ELF-1 (cell line): ENCODE results near the gene APP.
A peak's percentile ranks its signal among the peaks of the same experiment; 100 is the strongest.

Experiments used
- DNase-seq: peaks from one replicate; pipeline ENCODE4 v3.0.0-alpha.2; 2016; ENCODE audit warnings: low read depth, low spot score

Gene APP

DNA sequence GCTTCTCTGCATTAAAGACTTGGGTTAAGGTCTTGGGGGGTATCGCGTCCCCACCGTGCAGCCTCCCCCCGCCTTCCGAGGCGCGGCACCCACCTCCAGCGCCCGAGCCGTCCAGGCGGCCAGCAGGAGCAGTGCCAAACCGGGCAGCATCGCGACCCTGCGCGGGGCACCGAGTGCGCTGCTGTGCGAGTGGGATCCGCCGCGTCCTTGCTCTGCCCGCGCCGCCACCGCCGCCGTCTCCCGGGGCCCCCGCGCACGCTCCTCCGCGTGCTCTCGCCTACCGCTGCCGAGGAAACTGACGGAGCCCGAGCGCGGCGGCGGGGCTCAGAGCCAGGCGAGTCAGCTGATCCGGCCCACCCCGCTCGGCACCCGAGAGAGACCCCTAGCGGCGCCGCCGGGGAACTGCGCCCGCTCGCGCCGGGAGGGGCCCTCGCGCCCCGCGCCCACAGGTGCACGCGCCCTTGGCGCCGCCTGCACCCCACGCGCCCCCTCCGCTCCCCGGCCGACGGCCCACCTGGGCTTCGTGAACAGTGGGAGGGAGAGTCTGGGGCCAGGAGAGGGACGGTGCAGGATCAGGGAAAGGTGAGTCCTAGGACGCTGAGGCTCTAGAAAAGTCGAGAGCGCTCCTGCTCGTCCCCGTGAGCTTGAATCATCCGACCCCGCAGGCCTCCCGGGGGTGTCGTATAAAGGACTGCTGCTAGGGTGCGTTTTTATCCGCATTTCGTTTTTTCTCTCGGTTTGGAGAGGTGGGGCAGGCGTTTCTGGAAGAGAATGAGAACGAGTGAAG, at the start of gene APP:
Gene APP (minus strand): TSS at position 300 of the 787 bp plus-strand sequence. CDS start 150 bp downstream, at position 150.
- peak; percentile 86 for DNase-seq

DNA sequence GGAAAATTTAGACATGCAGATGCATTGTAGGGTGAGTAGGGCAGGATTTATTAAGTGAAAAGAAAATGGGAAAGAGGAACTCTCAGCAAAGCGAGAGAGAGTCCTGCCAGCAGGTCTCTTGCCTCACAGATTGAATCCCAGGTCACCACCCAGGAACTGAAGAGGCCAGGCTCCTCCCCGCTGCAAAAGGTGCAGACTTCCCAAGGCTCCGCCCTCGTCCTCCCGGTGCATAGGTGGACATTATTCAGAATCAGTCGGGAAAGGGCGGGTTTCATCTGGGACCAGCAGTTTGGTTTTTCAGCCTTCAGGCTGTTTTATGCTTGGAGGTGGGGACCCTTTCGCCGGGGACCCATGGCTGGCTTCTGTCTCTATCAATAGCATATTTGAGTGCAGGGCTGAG, 41.6 kb upstream of the APP start:
- no peak for DNase-seq

DNA sequence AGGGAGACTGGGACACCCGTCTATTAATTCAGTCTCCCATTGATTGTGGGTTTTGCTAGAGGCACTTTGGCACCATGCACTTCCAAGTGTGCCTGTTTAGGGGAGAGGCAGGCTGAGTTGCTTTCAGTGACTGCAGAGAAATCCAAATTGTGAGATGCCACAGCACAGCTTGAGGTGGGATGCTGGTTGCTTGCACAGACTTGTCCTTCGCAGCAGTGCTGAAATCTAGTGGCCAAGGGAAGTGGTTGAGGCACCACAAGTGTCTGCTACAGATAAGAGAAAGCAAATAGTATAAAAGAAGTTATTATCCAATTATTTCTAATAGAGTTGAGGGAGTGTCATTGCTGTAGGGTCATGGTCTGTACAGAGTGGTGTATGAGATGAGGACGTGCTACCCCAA, 40.0 kb upstream of the APP start:
- peak; percentile 4 for DNase-seq

DNA sequence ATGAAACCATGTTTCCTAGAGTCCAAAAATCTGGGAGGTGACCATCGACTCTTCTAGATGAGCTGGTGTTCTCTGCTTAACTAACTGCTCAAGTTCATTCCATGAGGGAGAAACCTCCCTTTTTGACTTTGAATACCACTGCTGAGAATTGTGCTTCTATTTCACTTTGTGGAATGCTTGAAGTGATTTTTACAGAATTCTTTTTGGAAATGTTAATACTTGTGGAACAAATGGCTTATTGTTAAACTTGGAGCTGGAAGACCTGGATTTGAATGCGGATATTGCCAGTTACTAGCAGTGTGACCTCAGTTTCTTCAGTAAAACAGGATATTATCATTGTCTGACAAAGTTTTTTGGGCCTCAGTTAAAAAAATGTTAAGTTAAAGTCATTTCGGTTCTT, 36.5 kb upstream of the APP start:
- DNase-seq: no peak

DNA sequence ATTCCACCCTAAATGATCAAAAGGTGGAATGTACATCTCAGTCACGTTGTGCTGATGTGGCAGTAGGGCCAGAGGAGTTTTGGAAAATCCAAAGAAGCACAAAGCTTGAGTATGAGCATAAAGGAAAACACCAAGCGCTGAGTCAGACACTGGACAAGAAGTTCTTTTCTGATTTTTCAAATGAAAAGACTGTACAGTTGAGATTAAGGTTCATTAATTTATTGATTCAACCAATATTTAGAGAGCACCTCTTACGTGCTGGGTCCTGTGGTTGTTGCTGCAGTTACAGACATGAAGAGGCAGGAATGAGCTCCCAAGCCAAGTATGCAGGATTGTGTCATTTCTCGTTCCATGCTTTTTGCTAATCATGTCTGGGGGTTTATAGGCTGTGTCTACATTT, 28.9 kb upstream of the APP start:
- no peak for DNase-seq

DNA sequence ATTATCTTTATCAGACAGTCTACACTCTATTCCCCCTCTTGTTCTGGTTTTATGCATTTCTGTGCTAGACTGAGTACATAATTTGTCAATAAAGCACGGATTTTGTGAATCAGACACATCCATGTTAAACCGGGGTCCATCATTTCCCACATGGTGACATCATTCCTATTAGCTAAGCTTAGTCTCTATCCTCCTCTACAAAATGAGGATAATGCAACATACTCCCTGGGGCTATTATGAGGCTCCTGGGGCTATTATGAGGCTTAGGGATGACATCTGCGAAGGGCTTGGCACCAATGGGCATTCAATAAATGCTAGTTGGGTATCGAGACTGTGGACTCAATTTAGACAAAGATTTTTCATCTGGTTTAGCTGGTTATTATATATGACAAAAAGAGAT, 25.1 kb upstream of the APP start:
- no peak for DNase-seq

DNA sequence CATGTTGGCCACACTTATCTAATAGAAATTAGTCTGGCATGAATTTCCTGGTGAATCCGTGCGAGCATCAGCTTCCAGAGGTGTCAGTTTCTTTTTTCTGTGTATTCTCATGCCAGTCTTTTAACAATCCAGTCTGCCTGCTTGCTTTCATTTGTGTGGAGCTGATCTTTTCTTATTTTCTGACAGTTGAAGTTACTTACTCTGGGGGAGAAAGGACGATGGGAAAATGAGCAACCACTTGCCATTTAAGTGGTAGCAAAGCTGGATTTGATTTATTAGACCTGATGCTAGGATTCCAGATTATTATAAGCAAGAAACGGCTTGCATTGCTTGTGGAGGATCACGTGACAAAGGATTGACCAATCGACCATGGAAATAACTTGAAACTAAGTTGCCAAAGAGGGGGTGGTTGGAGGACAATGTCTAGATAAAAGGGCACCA, 24.3 kb upstream of the APP start:
- DNase-seq: no peak

DNA sequence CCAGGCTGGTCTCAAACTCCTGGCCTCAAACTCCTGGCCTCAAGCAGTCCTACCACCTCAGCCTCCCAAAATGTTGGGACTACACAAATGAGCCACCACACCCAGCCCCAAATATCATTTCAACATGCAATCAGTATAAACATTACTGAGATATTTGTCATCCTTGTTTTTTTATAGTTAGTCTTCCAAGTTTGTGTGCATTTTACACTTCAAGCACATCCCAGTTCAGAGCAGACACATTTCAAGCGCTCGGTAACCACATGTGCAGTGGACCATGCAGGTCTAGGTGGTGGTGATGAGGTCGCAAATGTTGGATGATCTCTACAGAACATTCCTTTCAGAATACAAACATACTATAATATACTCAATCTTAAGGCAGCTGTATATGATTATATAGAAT, 23.8 kb upstream of the APP start:
- no peak for DNase-seq

DNA sequence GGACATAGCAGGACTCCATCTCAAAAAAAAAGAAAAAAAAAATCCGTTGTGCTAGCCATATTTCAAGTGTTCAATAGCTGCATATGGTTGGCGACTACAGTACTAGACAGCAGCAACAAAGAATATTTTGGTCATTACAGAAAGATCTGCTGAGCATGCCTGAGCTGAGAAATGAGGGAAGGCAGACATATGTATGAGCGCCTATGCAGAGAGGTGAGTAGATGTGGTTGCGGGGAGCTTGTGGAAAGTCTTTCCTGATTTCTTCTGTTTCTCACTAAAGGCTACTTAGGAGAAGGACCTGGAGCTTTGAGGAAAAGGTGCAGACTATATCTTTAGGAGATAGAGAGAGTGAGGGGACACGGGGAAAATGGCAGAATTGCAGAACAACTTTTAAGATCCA, 21.0 kb upstream of the APP start:
- no peak for DNase-seq

DNA sequence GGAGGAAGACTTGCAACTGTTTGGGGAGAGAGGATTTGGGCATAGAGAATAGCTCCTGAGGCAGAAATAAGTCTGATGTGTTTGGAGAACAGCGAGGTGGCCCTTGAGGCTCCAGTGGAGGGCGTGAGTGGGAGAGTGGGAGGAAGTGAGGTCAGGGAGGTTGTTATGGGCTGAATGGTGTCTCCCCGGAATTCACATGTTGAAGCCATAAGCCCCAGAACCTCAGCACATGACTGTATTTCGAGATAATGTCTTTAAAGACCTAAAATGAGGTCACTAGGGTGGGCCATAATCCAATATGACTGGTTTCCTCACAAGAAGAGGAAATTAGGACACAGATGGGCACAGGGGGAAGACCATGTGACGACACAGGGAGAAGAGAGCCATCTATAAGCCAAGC, 17.9 kb upstream of the APP start:
- no peak for DNase-seq

DNA sequence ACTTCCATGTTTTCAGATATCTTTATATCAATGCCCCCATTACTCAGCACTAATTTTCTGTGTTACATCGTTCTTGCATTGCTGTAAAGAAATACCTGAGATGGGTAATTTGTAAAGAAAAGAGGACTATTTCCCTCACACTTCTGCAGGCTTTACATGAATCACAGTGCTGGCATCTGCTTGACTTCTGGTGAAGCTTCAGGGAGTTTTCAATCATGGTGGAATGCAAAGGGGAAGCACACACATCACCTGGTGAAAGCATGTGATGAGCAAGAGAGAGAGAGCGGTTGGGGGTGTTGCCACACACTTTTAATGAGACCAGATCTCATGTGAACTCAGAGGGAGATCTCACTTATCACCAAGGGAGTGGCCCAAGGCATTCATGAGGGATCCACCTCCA, 14.9 kb upstream of the APP start:
- no peak for DNase-seq

DNA sequence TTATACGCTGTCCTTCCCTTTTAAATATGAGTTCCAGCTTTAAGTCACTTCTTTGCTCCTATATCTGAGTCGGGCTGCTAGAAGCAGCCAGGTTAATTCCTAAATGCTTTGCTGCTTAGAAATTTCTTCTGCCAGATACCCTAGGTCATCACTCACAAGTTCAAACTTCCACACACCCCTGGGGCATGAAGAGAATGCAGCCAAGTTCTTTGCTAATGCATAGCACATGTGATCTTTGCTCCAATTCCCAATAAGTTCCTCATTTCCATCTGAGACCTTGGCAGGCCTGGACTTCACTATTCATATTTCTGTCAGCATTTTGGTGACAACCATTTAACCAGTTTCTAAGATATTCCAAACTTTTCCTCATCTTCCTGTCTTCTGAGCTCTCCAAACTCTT, 14.5 kb upstream of the APP start:
- DNase-seq: no peak

DNA sequence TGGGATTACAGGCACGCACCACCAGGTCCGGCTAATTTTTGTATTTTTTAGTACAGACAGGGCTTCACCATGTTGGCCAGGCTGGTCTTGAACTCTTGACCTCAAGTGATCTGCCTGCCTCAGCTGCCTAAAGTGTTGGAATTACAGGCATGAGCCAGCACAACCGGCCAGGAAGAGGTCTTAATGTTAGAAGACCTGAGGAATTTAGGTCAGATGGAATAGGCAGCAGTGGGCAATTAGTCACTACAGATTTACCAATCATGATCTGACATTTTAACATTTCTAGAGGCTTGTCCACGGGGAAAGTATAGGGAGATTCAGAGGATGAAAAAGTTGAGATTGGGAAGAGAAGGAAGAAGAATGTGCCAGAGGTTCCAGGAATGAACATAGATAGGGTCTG, 8.9 kb upstream of the APP start:
- DNase-seq: no peak

DNA sequence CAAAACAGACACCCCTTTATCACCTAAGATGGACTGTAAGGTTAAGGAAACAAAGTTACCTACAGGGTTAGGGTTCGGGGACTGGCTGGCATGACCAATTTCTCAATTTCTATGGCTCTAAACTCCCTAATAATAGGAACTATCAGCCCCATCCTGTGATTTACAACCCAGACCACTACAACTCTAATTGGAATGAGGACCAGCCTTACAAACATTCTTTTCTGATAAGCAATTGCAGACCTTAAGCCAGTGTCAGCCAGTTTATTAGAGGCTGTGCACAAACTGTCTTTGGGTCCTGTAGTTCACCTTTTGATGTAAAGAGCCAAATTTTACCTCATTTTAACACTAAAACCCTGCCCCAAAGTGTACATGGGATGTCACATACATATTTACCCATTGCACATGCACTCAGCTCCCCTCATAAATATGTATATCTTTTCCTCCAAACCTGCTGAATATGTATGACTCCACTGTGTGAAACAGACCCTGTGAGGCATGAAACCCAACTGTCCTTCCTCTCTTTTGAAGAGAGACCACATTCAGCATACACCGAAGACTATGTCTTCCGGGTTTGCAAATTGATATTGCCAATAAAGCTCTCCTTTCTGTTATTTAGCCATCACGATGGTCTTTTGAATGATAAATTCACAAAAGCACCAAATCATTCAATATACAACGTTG, 7.3 kb upstream of the APP start:
- no peak for DNase-seq

DNA sequence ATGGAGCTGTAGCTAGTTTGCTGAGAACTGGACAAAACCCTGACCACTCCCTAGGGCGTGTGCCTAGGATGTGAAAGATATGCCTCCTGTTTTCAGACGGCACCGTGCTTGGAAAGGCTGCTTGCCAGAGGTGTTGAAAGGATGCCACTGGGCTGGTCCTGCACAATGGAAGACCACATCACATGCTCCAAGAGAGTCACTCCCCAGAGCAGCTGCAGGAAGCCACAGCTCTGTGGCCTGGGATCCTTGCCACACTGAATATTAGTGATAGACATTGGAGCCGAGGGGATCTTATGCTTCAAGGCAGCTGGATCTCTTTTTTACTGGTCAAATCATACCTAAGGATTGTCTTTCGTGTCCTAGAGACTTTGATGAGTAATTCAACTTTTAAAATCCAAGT, 6.6 kb upstream of the APP start:
- no peak for DNase-seq

DNA sequence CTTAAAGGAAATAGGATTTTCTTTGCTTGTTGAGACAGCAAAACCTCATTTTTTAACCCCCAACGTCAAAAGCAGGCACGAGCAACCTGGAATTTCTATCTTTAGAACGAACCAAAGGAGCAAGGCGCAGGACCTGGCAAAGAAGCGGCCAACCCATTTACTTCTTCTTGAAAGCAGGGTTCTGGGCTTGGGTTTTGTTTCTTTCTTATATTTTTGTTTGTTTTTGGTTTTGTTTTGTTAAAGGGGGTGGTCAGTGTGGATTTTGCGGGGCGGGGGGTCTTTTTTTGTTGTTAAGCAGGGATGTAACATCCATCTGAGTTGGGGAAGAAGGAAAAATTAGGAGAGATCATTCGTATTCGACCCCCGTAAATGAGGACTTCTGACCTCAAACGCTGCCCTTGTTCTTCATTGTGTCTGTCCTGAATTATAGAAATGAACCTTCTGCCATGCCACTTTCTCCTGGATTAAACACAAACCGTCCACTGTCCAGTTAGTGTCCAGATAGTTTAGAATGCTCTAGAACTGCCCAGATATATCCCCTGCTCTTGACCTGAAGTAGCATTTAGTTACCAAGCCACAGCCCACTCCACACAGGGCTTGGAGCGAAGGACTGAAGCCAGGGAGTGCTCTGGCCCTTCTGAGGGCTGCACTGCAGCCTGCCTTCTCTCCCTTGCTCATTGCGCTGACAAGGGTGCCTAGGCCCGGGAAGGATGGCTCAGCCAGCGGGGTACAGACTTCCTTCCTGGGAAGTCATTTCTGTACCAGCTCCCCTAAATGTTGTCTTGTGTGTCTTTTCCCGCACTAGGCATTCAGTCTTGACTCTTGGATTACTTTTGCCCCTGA, 909 bp upstream of the APP start:
- no peak for DNase-seq

DNA sequence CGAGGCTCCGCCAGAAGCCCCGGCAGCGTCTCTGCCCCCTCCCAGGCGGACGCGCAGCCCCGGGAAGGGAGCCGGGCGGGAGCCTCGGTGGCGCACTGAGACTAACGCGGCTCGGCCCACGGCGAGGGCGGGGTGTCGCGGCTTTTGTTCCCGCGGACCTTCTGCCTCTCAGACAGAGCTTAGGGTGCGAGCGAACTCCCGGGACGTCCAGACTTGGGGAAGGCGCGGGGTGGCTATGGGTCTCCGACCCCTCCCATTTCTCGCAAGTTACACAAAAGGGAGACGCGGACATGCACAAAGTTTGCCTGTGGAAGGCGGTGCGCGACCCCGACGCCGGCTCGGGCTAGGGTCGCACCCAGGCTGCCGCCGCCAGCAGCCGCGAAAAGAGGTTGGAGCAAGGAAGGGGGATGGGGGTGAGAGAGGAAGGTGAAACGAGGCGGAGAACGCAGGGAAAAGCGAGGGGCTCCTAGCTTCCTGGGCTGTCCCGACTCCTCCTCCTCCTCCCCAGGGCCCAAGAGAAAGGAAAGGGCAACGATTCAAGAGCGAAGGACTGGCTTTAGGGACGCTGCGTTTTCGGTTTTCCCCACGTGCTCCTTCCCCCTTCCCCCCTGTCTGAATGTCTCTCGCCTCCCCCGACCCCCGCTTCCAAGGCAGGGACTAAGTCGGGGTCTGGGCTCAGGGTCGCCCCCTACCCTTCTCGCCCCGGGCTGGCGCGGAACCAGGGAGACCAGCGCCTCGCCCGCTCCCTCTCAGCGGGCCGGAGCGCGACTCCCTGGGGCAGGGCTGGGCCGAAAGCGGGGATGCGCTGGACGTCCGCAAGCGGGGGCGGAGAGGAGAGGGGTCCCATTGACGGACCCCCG, 729 bp downstream of the APP start:
- peak; percentile 68 for DNase-seq

DNA sequence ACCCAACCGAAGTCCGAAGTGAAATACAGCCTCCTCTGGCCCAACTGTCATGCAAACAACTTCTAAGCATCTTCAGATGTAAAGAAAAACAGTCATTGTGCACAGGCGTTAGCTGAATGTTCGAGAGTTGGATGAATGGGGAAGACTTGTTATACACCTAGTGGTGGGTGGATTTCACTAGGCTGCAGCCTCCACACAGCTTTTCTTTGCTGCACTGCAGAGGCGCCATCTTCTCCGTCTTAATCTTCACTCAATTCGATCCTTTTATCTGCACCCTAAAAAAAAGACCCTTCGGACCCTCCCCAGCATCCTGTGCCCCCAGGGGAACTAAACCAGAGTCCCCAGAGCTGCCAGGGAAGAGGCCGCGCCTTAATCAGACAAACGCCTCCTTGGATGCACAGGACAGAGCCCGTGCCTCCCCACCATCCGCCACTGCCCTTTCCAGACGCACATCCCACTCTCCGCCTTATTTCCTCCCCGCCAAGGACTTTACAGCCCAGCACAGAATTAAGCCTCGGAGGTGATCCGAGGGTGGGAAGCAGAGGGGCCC, 1.4 kb downstream of the APP start:
- DNase-seq: peak; percentile 62

DNA sequence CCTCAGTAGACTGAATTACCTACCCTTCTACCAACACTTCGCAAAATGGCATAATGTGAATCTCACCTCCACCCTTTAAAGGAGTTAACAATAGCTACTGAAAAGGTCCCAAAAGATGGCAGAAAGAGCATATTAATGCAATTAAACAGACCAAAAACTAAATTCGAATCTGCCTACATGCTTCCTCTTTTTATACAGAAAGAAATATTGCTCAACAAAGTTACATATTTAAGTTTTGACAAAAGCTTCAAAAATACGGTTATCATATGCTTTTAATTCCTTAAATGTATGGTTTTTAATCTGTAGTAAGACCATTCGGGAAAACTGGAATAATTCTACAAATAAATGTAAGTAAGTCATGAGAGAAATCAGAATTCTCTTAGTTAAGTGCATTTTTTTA, 2.2 kb downstream of the APP start:
- no peak for DNase-seq

DNA sequence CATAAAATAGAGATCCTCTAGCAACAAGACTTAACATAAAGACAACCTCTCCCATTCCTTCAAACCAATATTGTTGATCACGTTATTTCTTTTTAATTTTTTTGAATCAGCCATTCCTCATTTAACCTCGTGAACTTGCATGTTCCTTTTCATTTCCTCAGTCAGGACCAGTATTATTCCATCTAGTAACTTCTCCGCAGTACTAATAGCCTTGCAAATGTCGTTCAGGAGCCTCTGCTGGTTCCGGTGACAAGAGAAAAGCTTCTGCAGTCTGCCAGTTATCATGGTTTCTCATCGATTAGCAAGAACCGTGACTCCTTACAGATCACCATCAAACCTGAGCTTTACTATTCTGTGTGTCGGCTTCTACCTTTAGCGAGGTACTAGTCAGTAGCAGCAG, 3.0 kb downstream of the APP start:
- DNase-seq: no peak

DNA sequence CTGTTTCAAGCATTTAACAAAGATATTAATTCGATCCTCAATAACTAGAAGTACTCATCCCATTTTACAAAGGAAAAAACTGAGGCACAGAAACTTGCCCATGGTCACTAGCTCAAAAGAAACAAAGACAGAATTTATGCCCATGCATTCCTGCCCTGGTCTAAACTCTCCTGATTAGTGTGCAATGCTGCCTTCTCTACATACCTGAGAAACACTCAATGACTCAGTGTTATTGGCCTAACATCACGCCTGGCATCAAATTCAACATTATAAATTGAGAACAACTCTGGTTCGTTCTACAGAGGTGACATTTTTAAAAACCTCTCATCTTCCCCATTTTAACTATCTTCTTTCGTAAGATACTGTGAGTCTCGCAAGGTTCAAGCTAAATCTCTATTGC, 5.2 kb downstream of the APP start:
- DNase-seq: no peak
